ENCODE results near the gene MTCH1.

DNA sequence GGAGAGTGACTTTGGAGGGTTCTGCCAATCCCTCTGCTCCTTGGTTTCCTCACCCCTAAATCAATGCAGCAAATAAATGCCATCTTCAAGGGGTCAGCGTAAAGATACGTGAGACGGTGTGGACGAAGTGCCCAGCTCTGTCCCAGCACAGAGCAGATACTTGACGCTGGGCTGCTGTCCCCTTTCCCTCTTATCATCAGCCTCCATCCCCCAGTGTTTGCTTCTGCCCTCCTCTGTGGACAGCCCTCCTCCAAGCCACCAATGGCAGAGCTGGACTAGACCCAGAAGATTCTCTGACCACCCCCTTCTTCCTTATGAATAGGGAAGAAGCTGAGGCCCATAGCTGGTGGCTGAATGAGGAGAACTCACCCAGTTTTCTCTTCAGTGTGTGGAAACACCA is 49.2 kb downstream of the MTCH1 start:
- TF ChIP-seq, protein P1, sequence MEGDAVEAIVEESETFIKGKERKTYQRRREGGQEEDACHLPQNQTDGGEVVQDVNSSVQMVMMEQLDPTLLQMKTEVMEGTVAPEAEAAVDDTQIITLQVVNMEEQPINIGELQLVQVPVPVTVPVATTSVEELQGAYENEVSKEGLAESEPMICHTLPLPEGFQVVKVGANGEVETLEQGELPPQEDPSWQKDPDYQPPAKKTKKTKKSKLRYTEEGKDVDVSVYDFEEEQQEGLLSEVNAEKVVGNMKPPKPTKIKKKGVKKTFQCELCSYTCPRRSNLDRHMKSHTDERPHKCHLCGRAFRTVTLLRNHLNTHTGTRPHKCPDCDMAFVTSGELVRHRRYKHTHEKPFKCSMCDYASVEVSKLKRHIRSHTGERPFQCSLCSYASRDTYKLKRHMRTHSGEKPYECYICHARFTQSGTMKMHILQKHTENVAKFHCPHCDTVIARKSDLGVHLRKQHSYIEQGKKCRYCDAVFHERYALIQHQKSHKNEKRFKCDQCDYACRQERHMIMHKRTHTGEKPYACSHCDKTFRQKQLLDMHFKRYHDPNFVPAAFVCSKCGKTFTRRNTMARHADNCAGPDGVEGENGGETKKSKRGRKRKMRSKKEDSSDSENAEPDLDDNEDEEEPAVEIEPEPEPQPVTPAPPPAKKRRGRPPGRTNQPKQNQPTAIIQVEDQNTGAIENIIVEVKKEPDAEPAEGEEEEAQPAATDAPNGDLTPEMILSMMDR (IDR thresholded peaks at IDR 0.05), result no peak
- TF ChIP-seq POLR2AphosphoS5 (IDR thresholded peaks at IDR 0.05) (no peak), POLR2A (IDR thresholded peaks at IDR 0.05) (no peak), EP300 (IDR thresholded peaks at IDR 0.05) (no peak)

Measured in sigmoid colon (tissue), 4 donors.